GM10248 (cell line): ENCODE results near the gene SLC24A3.

Source experiments
- CTCF ChIA-PET: fragments of 300-600 bp; sonication (Branson Sonifier 250); formaldehyde crosslinking; extraction: SDS; loops from one replicate; lab custom pipeline; 2021; ENCODE audit warnings: antibody characterized with exemption; lab: Yijun Ruan, JAX
- POLR2A ChIA-PET: fragments of 350-650 bp; sonication (Branson Sonifier 250); formaldehyde crosslinking; extraction: SDS; loops from one replicate; lab custom pipeline; 2020; ENCODE audit warnings: antibody characterized with exemption; lab: Yijun Ruan, JAX
- DNase-seq: peaks from one replicate; pipeline ENCODE4 v3.0.0; 2012; ENCODE audit errors: extremely low spot score
- TF ChIP-seq, protein P1 (sequence below): IDR thresholded peaks from 2 replicates; pipeline ENCODE4 v1.5.1; 2012; ENCODE audit warnings: mild to moderate bottlenecking, low read depth; ENCODE audit errors: extremely low read depth, missing control alignments, control extremely low read depth

Gene SLC24A3

DNA sequence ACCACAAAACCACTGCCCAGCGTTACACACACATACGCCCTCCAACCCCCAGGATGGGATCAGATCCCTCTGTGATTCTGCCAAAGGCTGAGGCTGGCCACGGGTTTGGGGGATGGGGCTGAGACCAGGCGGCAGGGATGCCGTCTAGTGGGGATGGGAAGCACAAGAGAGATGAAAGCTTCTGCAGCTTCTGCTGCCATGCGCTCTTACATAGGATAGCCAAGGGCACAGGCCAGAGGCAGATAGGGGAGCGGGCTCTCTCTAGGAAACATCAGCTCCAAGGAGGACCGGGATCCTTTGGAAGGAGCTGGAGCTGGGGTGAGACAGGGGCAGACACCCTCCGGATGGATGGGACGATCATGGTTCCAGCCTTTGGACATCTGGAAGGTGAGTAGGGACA, 526.9 kb downstream of the SLC24A3 start:
- CTCF ChIA-PET = interaction anchor here (1.2 kb wide), 1 partner anchor 11 kb away, joined by 3 read pairs; no protein-coding TSS in a partner anchor
- TF ChIP-seq, protein P1, sequence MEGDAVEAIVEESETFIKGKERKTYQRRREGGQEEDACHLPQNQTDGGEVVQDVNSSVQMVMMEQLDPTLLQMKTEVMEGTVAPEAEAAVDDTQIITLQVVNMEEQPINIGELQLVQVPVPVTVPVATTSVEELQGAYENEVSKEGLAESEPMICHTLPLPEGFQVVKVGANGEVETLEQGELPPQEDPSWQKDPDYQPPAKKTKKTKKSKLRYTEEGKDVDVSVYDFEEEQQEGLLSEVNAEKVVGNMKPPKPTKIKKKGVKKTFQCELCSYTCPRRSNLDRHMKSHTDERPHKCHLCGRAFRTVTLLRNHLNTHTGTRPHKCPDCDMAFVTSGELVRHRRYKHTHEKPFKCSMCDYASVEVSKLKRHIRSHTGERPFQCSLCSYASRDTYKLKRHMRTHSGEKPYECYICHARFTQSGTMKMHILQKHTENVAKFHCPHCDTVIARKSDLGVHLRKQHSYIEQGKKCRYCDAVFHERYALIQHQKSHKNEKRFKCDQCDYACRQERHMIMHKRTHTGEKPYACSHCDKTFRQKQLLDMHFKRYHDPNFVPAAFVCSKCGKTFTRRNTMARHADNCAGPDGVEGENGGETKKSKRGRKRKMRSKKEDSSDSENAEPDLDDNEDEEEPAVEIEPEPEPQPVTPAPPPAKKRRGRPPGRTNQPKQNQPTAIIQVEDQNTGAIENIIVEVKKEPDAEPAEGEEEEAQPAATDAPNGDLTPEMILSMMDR = no peak
- DNase-seq = no peak
- POLR2A ChIA-PET = no interaction called here

DNA sequence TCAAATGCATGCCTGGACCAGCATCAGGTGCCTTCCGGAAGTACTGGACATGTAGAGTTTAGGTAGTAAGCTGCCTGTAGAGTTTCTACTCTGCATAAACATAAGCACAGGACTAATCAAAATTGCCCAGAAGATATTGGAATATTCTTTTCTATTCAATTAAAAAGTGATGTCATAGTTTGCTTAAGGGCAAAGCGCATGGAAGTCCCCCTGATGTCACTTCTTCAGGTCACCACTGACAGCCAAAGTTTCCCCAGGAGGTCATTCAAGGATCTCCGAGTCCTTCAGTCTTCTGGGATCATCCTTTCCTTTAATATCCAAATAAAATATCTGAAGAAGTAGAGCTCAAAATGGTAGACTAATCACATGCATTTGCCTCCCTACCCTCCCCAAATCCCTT, 528.1 kb downstream of the SLC24A3 start:
- ChIA-PET POLR2A (no interaction called here), CTCF (no interaction called here)
- DNase-seq = no peak
- TF ChIP-seq, protein P1 = no peak

DNA sequence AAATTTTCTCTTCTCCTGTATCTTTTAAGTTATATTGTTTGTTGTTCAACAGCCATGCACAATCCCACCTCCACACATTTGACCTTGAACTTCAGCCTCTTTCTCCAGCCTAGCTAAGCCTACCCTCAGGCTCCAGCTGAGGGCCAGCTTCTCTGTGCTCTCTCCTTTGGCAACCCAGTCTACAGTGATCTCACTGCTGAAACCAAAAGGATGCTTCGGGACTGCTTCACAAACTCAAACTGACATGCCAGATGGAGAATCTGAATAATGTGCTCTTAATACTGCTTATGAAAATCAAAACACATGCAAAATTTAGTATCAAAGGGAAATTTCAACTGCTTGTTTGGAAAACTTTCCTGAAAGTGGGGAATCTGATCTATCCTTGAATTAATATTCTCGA, 529.5 kb downstream of the SLC24A3 start:
- DNase-seq = no peak
- ChIA-PET POLR2A (no interaction called here), CTCF (interaction anchor here (1.0 kb wide), 1 partner anchor 34 kb away, joined by 3 read pairs; no protein-coding TSS in a partner anchor)
- TF ChIP-seq, protein P1 = no peak

DNA sequence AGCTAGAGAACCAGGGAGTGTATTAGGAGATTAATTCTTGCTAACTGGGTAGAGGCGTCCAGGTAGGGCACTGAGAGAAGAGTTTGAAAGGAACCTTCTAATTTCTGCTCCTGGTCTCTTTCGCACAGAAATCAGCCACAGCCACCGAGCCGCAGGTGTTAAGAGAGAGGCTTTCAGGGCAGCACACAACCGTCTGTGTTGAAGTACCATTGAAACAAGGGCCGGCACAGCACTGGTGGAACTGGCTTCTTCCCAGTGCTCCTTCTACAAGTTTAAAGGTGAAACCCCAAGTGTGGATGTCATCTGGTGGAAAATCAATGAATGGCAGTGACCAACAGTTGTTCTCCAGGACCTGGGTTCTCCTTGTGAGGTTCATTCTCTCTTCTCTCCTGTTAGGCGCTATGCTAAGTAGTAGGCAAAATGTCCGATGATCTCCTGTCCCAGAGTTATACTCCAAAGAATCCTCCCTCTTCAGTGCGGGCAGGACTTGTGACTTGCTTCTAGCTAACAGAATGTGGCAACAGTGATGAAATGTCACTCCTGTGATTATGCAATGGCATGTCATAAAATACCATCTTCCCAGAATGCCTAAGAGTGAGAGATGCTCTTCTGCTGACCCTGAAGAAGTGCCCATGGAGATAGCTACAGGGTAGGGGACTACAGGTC, 530.7 kb downstream of the SLC24A3 start:
- TF ChIP-seq, protein P1 = no peak
- ChIA-PET POLR2A (no interaction called here), CTCF (interaction anchor here (1.0 kb wide), 1 partner anchor 33 kb away, joined by 3 read pairs; no protein-coding TSS in a partner anchor)
- DNase-seq = no peak

DNA sequence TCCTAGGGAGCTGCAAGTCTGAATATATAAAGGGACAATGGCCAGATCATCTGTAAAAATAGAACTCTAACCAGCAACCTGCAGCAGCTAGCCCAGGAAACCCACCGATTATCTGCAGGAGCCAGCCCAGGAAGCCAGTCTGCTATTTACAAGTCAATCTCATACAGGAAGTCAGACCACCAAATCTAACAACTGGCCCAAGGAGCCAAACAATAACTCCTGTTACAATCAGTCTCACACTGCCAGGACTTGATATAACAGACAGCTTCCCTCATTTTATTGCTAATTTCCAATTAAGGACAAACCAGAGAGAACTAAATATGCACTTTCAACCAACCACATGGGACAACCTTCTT, 531.2 kb downstream of the SLC24A3 start:
- no peak for DNase-seq
- CTCF ChIA-PET = no interaction called here
- POLR2A ChIA-PET = no interaction called here
- TF ChIP-seq, protein P1 = no peak

DNA sequence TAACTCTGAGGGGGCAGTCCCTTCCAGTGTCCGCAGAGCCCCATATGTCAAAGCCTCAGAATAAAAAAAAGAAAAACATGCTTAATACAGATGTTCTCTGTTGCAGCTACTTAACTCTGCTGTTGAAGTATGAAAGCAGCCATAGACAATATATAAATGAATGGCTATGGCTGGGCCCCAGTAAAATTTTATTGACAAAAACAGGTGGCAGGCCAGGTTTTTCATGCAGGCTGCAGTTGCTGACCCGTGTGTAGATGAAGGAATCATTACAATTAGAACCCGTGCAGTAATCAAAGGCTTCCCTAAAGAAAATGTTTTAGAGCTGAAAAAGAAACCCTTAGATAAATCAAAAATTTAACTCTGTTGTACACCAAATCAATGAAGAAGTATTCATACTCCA, 532.7 kb downstream of the SLC24A3 start:
- no peak for DNase-seq
- ChIA-PET POLR2A (no interaction called here), CTCF (interaction anchor here (1.2 kb wide), 1 partner anchor 28 kb away, joined by 3 read pairs; no protein-coding TSS in a partner anchor)
- TF ChIP-seq, protein P1 = no peak
